Activated CD8-positive, alpha-beta memory T cell treated with anti-CD3 and anti-CD28 coated beads, Interleukin-2, amount 50 U/mL, for 24 hours (primary cell): Measurements from ENCODE around the gene DPY19L1.
A peak's percentile ranks its signal among the peaks of the same experiment; 100 is the strongest.
"Not testable (repeated sequence)": the region's sequence is repeated elsewhere in the genome, so short reads cannot be mapped to it uniquely, and the experiment has no call there.

Experiments used
- DNase-seq: peaks from one replicate; pipeline ENCODE4 v3.0.0-alpha.2; 2020; ENCODE audit errors: extremely low read depth

Gene DPY19L1

DNA sequence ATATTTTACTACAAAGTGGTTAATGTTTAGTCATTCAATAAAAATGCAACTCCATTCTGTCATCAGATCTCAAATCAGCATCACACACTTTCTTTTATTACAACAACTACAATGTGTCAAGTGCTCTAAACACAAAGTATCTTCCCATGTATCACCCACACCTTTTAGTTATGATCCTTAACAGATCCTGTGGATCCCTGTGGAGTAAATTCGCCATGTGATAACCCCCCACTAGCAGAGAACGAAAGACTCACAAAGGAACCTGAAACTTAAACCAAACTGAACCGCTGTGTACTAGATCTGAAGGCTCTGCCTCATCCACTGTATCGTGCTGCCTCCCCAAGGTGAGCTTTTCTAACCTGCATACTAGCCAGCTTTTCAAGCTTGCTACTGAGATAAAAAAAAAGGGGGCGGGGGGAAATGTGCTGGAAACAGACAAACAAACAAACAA, 1.7 kb downstream of the DPY19L1 start:
- DNase-seq = no peak

DNA sequence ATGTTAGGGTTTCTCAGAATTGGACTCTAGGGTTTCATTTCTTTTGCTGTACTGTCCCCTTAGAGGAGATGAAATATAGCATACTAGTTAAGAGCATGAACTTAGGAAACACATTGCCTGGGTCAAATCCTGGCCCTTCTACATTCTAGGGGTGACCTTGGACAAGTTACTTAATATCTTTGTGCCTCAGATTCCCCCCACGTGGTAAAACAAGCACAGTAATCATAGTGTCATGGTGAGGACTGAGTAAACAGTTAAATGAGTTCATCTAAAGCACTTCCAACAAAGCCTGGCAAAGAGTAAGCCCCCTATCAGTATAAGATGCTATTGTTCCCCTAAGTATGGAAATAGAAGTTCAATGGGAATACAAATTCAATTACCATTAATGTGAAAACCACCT, 5.1 kb downstream of the DPY19L1 start:
- DNase-seq = no peak

DNA sequence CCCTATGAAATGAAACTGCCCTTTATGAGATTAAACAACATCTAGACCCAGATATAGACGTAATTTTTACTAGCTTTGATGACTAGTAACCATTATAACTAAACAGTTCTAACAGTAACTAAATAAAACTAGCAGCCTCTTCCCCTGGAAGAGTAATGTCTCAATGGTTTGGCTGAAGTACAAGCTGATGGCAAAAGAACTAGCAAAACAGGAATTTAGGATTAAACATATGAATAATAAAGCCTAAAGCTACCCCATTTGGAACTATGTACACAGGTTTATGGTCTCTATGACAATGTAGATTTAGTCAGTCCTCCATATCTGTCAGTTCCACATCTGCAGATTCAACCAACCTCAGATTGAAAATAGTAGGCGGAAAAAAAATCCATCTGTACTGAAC, 6.4 kb downstream of the DPY19L1 start:
- no peak for DNase-seq

DNA sequence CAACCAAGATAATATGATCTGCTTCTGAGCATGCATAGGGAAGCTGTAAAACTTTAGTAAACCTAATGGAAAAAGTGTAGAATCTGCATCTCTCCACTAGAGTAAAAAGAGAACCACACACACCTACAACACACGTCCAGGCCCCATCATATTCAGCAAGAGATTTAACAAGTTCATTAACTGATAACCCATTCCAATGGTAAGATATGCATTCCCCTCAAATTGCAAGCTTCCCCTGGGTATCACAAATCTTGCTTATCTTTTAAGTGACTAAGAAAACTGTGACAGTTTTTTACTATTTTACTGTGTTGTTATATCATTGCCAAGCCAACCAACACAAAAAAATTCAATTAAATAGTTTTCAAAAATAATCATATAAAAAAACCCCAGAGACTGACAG, 8.0 kb downstream of the DPY19L1 start:
- no peak for DNase-seq

DNA sequence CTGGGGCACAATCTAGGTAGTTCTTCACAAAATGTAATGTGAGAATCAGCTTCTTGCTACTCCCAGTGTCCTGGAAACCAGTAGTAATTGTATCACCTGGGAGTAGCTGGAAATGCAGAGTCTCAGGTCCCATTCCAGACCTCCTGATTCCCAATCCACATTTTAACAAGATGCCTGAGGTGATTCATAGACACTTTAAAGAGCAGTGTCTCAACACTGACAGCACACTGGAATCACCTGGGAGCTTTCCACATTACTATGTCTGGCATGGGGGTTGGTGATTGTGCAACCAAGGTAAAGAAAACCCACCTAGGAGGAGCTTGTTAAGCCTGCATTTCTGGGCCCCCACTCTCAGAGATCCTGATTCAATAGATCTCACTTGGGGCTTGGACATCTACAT, 11.1 kb downstream of the DPY19L1 start:
- no peak for DNase-seq

DNA sequence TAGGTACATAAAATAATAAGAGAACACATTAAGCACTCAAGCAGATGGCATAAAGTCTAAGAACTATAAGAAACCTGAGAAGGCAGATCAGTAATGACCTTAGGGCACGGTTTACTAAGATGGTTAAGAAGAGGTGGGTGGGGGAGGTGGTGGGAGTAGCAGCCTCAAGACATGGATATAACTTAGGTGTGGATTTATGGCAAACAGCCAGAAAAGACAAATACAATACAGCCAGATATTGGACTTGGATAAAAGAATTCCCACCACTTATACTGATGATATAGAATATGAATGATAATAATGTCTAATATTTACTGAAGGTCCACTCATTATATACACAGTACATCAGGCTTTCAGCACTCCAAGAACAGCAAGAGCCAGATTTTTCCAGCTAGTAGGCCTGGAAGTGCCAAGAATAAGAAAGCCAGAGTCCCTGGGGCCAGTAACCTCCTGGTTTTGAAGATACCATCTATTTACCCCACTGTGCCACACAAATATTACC, 11.9 kb downstream of the DPY19L1 start:
- DNase-seq = no peak

DNA sequence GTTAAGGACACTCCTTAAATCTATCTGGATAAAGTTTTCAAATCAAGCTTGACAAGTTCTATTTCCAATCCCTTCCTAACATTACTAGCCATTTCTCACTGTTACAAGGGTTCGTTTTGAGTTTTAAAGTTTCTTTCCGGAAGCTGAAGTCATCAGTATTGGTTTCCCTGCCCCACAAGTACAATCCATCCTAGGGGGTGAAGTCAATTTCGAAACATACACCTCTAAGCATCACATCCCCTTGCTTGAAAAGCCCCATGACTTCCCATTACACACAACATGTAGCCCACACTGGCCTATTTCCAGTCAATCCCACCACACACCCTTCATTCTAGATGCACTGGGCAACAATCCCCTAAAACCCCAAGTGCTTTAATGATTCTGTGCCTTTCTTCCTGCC, 13.0 kb downstream of the DPY19L1 start:
- DNase-seq = no peak

DNA sequence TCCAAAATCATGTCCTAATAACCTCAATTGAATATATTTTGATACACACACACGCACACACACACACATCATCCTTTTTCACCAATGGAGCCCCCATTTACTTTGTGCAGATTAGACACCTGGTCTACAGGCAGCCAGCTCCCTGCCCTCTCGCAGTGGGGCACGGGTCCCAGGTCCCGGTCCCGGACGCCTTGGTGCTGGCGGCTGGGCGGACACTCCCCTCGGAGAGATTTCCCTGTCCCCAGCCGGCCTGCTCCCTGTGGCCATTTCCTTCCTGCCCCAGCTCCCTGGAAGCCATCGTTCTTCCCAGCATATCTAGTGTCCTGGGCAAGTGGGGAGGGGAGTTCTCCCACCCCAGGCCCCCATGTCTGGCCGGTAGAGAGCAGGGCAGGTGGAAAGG, 14.6 kb downstream of the DPY19L1 start:
- DNase-seq = no peak

DNA sequence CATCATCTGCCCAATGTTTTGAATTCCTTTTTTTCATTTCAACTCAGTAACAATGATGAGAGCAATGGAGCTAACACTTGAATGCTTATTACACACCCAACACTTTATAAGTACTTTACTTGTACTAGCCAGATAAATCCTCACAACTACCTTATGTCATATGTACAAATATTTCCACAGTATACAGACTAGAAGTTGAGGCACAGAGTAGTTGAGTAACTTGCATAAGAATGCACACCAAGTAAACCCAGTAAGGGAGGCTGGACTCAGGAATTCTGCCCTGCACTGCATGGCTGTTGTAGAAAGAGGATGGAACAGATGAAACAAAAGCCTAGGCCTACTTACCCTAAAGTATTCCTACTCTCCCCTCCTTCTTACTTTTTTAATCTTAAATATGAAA, 15.8 kb downstream of the DPY19L1 start:
- DNase-seq = no peak

DNA sequence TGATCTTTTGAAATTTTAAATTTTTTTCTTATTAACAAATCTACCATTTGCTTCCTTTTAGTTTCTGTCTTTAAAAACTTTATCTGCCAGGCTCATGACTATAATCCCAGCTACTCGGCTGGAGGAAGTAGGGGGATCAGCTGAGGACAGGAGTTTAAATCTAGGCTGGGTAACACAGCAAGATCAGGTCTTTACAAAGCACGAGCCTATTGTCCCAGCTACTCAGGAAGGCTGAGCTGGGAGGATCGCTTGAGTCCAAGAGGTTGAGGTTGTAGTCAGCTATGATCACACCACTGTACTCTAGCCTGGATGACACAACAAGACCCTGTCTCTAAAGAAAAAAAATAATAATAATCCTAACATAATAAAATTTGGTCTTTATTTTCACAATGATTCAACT, 17.5 kb downstream of the DPY19L1 start:
- DNase-seq = no peak

DNA sequence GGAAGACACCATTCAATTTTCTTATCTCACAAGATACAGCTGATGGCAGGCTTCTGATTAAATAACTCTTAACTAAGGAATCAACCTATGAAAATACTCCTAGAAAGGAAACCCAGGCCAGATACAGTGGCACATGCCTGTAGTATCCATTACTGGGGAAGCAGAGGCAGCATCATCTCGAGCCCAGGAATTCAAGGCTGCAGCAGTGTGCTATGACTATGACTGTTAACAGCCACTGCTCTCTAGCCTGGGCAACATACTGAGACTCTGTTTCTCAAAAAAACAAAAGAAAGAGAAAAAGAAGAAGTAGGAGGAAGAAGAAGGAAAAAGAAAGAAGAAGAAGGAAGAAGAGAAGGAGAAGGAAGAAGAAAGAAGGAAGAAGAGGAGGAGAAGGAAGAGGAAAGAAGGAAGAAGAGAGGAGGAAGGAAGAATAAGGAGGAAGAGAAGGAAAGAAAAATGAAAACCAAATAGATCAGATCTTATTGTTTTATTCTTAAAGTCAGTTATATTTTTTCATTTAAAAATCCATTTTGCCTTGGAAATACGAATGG, 18.0 kb downstream of the DPY19L1 start:
- no peak for DNase-seq

DNA sequence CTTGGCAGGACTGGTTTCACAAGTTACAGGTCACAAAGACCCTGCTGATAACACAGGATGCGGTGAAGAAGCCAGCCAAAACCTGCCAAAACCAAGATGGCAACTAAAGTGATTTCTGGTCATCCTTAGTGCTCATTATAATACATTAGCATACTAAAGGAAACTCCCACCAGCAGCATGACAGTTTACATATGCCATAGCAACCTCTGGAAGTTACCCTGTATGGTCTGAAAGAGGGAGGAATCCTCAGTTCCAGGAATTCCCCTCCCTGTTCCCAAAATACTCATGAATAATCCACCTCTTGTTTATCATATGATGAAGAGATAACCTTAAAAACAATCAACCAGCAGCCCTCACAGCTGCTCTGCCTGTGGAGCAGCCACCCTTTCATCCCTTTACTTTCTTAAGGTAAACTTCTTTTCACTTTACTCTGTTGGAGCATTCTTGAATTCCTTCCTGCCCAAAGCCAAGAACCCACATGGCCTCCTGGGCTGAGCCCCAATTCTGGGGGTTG, 21.9 kb downstream of the DPY19L1 start:
- DNase-seq = no peak

DNA sequence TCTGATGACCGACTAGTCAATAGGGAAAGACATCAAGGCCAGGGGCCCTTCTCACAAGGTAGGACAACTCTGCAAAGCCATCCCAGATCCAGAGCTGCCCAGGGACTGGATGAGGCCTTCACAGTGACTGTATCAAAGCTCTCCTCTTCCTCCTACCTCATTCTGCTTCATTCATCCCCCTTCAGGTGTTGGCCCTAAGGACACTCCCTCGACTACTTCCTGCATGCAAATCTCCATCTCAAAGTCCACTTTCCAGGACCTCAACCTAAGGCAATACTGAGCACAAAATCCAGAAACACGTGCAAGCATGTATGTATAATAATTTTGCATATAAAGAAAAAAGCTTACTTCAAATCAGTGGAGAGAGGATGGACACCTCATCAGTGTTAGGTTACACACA, 25.1 kb downstream of the DPY19L1 start:
- DNase-seq = no peak

DNA sequence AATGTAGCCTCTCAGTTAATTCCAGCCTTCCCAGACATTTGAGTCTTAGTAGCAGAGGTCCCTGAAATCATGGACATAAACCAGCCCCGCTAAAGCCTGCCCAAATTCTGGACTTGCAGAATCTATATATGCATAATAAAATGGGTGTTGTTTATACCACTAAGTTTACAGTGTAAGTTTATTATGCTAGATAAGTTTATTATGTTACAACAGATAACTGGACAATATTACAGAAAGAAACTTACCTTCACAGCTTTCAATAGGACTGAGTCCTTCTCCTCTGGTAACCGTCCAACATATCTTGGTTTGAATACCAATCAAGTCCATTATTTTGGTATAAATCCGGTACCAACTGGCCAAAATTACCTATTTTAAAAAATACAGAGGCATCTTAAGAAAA, 26.2 kb downstream of the DPY19L1 start:
- DNase-seq = no peak

DNA sequence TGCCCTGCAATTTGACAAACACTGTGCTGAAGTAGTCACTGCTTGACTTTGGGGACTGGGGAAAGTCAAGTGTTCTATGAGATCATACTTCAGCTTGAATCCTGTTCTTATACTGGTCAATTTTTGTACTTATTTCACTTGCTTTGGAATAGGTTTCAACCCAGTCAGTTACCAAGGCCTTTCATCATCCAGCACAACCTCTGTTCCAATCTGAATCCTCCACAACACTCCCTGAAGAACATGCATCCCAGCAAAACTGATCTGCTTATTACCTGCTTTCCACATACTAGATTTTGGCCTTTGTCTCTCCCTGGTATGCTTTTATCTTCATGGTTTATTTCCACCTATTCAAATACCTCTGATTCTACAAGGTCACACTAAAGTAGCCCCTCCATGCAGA, 29.5 kb downstream of the DPY19L1 start:
- no peak for DNase-seq

DNA sequence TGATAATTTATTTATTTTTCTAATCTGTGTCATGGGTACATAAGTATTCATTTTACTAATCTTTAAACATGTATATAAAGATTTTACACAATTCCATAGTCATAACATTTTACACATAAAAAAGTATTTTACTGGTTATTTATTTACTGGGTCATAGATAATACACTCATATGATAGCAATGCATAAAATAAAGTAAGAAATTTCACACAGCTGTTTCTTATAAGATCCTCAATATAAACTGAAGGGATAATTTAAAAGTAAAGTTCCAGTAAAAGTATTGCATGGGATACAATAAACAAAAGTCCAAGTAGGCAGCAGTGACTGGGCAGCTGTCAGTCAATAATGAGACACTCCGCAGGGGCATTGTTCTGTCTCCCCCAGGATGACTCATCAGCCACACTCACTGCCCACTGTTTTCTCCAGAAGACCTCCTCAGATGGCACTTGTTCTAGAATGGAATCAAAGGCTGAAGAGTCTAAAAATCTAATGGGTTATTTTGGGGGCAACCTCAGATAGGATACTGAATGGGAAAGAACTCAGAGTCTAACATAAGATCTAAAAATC, 32.7 kb downstream of the DPY19L1 start:
- no peak for DNase-seq

DNA sequence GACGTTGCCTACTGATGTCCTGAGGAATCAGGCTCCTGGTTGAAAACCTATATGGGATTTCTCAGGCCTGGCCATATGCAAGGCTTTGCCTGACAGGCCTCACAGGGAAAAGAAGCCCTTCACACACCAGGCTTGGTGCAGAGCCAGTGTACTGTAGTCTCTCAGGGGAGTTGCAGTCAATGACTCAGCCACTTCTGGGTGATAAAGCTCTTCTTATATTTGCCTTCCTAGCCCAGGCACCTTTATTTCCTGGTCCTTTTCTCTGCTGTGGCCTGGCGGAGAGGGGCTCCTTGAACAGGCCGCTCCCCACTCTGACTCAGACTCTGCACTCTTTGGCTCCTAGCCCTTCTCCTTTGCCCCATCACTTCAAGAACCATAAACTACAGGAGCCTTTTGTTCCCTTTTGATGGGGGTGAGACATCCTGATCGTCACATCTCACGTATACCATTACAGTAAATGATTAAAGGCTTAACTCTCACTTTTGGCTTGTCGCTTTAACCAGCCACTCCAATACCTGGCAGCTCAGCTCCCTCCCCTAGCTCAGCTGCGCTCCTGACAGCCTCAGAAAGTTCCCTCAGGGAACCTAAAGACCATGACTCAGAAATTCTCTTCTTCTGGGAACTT, 33.5 kb downstream of the DPY19L1 start:
- no peak for DNase-seq

DNA sequence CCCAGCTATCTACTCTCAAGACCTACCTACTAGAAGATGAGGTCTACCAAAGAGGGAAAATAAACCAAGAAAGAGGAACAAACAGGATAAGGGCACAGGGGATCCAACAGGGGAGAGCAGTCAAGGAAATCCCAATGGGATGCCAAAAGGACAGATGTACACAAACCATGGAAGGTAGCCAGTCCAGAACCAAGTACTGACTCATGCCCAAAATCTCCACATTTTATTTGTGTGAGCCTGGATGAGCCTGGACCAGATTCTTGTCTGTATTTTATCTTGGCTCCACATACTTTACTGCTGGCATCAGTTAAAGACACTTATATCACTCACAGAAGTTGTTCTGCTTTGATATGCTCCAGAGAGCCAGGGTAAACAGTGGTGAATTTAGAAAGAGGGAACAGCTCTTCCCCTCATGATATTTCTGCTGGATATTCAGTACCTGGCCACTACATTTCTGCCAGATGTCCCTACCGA, 34.1 kb downstream of the DPY19L1 start:
- DNase-seq = not testable (repeated sequence)

DNA sequence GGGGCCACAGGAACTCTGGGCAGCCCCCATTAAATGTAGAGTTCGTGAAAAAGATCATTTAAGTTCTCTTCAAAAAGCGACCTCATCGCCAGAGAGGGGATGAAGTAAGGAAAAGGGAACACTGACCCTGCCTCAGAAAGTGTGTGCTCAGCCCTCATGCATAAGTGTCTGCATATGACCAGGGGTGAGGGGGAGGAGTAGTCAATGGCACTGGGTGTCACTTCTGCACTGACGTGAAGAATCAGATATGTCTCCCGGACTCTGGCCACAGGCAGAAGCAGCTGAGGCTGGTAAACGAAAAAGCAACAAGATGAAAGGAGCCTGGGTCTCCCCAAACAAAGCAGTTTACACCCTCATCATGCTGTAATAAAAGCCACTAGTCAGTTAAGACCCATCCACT, 39.0 kb downstream of the DPY19L1 start:
- not testable (repeated sequence) for DNase-seq

DNA sequence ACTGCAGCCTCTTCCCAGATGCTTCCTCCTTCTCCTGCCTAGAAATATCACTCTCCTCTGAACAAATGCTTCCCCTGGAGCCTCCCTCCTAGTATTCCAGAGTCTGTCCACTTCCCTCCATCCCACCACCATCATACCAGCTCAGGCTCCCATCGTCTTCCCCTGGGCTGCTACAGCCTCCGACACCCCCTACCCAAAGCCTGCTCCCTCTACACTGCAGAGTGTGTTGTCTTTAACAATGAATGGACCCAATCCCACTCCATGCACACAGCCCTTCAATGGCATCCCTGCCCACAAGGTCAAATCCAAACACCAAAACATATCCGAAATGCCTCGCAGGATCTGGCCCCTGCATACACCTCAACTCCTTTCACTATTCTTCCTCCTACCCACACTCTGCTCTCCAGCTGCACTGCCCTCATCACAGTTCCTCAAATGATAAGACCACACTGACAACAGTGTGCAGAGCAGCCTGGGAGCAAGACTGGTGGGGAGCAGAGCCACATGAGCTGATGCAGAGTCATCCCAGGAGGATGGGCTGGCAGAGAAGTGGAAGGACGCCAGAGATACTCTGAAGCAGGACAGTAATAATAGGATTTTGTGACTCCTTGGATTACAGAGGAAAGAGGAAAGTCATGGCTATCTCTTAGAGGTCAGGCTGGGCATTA, 40.7 kb downstream of the DPY19L1 start:
- not testable (repeated sequence) for DNase-seq

DNA sequence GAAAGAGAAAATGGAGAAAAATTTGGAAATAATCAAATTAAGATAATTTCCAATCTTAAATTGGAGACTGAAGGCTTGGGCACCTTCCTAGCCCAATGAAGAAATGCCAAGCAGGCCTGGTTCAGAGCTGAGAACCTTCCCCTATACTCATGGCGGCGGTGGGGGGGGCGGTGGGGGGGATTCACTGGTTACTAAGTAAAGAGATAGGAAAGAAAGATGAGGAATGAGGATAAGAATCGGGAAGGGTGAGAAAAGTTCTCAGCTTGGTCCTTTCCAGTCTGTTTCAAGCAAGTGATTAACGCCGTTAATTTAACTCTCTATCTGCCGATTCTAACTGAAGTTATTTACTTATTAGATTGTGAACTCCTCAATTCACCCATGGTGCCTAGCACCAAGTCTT, 41.5 kb downstream of the DPY19L1 start:
- DNase-seq = no peak

DNA sequence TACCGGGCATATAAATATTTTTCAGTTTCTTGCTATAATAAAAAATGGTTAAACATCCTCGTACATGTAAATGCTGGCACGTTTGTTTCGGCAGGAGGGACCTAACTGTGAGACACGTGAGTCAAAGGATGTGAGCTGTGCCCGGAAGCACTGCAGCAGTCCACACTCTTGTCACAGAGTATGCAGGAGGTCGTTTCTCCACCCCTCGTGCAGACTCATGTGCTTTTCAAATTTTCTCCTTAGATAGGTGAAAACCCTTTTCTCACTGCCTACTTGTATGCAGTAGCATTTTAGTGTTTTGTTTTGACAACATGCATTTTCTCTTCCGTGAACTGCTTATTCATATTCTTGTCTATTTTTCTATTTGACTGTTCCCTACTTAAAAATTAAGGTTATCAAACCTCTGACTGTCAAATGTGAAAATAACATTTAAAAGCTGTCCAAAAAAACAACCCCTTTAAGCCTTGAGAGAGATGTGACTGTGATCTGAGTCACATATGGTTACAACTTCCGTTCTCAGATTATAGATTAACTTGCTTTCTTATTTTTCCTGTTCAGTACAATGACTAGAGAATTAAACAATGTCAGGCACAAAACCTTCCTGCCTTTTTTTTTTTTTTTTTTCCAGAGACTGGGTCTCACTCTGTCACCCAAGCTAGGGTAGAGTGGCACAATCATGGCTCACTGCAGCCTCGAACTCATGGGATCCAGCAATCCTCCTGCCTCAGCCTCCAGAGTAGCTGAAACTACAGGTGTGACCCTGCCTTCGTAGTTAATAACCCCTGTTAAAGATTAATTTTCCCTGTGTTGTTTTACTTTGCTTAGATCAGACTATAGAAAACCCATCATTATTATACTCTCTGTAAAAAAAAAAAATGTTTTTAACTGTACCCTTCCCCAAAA, 45.1 kb downstream of the DPY19L1 start:
- peak; percentile 41 for DNase-seq
